OCI-LY1 (cell line): ENCODE results near the gene TRAPPC12.

Experiments
- CTCF ChIP-seq: fragments of 200-600 bp; sonication (generic), shearing (Covaris generic); IDR thresholded peaks from 2 replicates; pipeline ENCODE4 v1.5.1; 2017; ENCODE audit warnings: mild to moderate bottlenecking, antibody characterized with exemption, low read length, moderate library complexity, mixed read lengths
- EZH2 ChIP-seq: fragments of 200-600 bp; sonication (generic), shearing (Covaris generic); IDR thresholded peaks from 2 replicates; pipeline ENCODE4 v1.8.0; 2017; ENCODE audit warnings: borderline replicate concordance, mixed run types, mild to moderate bottlenecking, antibody characterized with exemption, low read length, moderate library complexity, mixed read lengths

- TF ChIP-seq CTCF, result no peak
- no peak for TF ChIP-seq EZH2
These were observed 92.8 kb downstream of the TRAPPC12 start for GRCh38 chr2:3472296-3472695.
